Measurements from ENCODE around the gene COLEC11.
"Not testable (repeated sequence)": the region's sequence is repeated elsewhere in the genome, so short reads cannot be mapped to it uniquely, and the experiment has no call there.

COLEC11 gene

GRCh38 chr2:3606028-3606369 lies 11.1 kb downstream of the COLEC11 start:
- no peak for DNase-seq (ENCODE audit: low spot score)

DNA sequence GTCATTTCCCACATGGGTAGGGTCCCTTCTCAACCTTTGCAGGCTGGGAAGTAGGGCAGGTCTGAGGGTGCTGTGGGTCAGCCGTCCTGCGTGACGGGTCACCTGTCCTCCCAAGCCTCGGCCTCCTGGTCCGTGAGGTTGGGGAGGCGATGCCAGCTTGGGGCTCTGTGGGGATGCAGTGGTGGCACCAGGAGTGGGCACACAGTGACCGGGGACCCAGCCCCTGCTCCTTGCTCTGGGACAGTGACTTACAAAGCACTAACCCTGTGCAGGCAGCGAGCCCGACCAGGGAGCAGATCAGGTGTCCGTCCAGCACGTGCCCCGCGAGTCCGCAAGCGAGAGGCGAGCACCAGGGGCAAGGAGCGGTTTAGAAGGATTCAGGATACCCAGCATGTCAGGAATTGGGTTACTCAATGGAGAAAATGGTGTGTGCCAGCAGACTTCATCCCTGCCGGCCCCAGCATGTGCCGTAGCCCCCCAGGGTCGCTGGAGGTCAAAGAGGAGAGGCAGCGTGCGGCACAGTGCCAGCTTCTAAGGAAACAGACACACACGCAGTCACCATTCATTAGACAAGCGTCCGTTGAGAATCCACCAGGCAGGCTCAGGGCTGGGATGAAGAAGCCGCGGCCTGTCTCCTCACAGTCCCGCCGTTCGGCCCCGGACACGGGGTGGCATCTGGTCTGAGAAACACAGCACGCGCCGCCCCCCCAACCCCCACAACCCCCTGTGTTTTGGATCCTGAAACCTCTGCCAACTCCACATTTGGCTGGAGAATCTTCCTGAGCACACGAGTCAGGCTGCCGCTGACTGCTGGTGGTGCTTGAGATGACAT lies 11.7 kb downstream of the COLEC11 start:
- no peak for DNase-seq (ENCODE audit: low spot score)

- DNase-seq (ENCODE audit: low spot score) = no peak
These were observed 13.7 kb downstream of the COLEC11 start for GRCh38 chr2:3608373-3609278.

- not testable (repeated sequence) for DNase-seq (ENCODE audit: low spot score)
These were observed 14.4 kb downstream of the COLEC11 start for GRCh38 chr2:3609279-3609673.

DNA sequence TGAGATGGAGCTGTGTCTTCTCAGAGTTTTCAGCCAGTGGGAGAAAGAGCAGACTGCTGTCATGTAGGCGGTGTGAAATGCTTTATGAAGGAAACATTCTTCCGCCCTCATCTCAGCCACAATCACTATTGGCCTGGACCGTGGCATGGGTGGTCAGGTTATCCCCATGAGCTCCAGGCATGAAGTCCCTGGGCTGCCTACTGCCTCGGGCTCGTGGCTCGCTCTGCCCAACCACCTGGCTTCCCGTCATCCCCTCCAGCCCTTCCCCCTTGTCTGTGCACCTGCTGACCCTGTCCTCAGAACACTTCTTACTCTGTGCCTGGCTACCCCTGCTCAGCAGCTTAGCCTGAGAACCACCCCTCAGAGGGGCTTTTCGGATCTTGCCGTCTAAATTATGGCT lies 15.5 kb downstream of the COLEC11 start:
- DNase-seq (ENCODE audit: low spot score) = no peak

- no peak for DNase-seq (ENCODE audit: low spot score)
These were observed 16.1 kb downstream of the COLEC11 start for GRCh38 chr2:3610881-3611505.

GRCh38 chr2:3611589-3611988 lies 16.7 kb downstream of the COLEC11 start:
- no peak for DNase-seq (ENCODE audit: low spot score)

DNA sequence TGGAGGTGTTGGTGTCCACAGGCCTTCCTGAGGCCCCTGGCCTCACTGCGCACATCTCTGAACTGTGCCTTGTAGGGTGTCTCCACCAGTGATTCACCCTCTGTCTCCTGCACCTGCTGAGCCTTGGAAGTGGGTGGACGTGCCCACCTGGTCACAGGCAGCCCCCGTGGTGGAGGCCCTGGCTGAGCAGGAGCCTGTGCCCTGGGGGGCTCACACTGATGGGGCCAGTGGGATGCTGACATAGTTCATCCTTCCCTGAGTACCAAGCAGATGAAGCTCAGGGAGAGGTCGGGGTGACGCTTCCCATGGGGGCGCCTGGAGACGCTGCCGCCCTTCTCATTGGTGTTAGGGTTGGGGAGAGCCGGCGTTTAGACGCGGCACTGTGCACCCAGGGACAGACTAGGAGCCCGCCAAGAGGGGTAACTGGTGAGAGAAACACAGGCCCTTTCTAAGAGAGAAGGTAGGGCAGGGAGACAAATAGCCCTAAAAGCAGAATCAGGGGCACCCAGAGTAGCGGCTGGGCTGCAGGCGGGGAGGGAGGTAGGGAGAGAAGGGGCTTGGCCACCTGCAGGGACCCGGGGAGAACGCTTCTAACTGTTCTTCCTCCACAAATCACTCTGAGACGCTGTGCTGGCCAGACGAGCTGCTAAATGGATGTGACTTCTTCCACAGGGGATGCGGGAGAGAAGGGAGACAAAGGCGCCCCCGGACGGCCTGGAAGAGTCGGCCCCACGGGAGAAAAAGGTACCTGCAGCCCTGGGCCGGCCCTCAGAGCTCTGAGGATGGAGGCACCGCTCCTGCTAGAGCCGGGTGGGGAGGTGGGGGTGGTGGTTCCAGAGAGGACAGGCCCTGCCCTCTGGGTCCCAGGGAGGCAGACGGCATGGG lies 18.0 kb downstream of the COLEC11 start:
- no peak for DNase-seq (ENCODE audit: low spot score)

GRCh38 chr2:3613524-3613905 lies 18.6 kb downstream of the COLEC11 start:
- no peak for DNase-seq (ENCODE audit: low spot score)

- not testable (repeated sequence) for DNase-seq (ENCODE audit: low spot score)
These were observed 19.8 kb downstream of the COLEC11 start for GRCh38 chr2:3614743-3615142.

GRCh38 chr2:3615541-3616200 lies 20.8 kb downstream of the COLEC11 start:
- DNase-seq (ENCODE audit: low spot score) = not testable (repeated sequence)

- not testable (repeated sequence) for DNase-seq (ENCODE audit: low spot score)
These were observed 21.7 kb downstream of the COLEC11 start for GRCh38 chr2:3616435-3617197.

- DNase-seq (ENCODE audit: low spot score) = no peak
These were observed 22.4 kb downstream of the COLEC11 start for GRCh38 chr2:3617198-3617890.

- no peak for DNase-seq (ENCODE audit: low spot score)
These were observed 23.5 kb downstream of the COLEC11 start for GRCh38 chr2:3618367-3618766.

- DNase-seq (ENCODE audit: low spot score) = no peak
These were observed 24.1 kb downstream of the COLEC11 start for GRCh38 chr2:3619033-3619432.

- DNase-seq (ENCODE audit: low spot score) = not testable (repeated sequence)
These were observed 24.7 kb downstream of the COLEC11 start for GRCh38 chr2:3619661-3620060.

DNA sequence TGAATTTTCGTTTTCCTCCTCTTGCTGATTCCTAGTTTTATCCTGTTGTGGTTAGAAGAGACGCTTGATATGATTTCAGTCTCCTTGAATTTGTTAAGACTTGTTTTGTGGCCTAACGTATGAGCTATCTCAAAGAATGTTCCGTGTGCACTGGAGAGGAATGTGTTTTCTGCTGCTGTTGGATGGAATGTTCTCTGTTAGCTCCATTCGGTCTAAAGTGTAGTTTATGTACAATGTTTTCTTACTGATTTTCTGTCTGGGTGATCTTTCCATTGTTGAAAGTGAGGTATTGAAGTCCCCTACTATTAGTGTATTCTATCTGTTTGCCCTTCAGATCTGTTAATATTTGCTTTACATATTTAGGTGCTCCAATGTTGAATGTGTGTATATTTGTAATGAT lies 25.9 kb downstream of the COLEC11 start:
- no peak for DNase-seq (ENCODE audit: low spot score)

- no peak for DNase-seq (ENCODE audit: low spot score)
These were observed 28.1 kb downstream of the COLEC11 start for GRCh38 chr2:3622967-3623366.

- DNase-seq (ENCODE audit: low spot score) = no peak
These were observed 29.3 kb downstream of the COLEC11 start for GRCh38 chr2:3624059-3624794.

Measured in CD4-positive, alpha-beta T cell treated with Interleukin-15 for 4 hours (primary cell).